GM13977 (cell line): ENCODE measurements around the gene KITLG.
A peak's percentile ranks its signal among the peaks of the same experiment; 100 is the strongest.
"Not testable (repeated sequence)": the region's sequence is repeated elsewhere in the genome, so short reads cannot be mapped to it uniquely, and the experiment has no call there.

Source experiments
- DNase-seq: peaks from one replicate; pipeline ENCODE4 v3.0.0; 2012; ENCODE audit warnings: low spot score
- in situ Hi-C: fragments of 300-500 bp; cut with MboI; formaldehyde crosslinking; loops from one replicate; pipeline ENCODE4 v1.12.0; 2022; ENCODE audit warnings: low sequenced_read_pairs, low pct_unique_long_range_greater_than_20kb, mixed read lengths, inconsistent platforms; ENCODE audit not compliant: unreplicated experiment
- TF ChIP-seq, protein P1 (sequence below): IDR thresholded peaks from 2 replicates; pipeline ENCODE4 v1.5.1; 2012; ENCODE audit warnings: mild to moderate bottlenecking, control low read depth; ENCODE audit not compliant: insufficient read depth; ENCODE audit errors: extremely low read depth, missing control alignments

Gene KITLG, protein sequence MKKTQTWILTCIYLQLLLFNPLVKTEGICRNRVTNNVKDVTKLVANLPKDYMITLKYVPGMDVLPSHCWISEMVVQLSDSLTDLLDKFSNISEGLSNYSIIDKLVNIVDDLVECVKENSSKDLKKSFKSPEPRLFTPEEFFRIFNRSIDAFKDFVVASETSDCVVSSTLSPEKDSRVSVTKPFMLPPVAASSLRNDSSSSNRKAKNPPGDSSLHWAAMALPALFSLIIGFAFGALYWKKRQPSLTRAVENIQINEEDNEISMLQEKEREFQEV

DNA sequence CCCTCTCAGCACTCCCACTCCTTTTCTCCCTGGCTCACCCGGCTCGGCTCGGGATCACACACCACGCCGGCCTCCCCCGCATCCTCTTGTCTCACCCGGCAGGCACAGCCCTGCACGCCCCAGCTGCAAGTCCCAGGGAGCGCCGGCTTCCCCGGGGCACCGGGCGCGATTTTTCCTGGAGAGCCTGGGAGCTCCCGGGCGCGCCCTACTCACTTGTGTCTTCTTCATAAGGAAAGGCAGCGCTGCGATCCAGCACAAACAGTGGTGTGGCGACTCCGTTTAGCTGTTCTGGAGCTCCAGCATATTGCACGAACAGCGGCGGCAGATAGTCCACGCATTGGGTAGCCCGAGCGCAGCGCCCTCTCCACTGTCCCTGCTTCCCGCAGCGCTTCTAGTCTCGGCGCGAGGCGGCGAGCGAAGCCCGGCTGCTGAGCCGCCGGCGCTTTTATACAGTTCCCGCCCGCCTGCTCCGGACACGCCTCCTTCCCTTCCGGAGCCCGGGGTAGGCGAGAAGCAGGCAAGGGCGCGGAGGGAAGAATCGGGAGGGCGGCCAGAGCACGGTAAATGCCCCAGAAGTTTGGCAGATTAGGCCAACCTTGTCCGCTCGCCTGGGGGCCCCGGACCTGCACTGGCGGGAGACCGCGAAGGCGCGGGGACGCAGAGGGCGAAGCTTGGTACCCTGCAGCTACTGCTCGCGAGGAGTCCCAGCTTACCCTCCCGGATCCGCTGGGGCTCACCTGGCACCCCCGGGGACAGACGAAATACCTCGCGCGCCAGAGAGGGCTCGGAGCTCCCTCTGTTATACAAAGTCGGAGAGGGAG lies at the start of gene KITLG:
Gene KITLG, minus strand, starts transcription at position 421 of the 821 bp plus-strand sequence. Its CDS starts 193 bp downstream, at position 228.
- TF ChIP-seq, protein P1, sequence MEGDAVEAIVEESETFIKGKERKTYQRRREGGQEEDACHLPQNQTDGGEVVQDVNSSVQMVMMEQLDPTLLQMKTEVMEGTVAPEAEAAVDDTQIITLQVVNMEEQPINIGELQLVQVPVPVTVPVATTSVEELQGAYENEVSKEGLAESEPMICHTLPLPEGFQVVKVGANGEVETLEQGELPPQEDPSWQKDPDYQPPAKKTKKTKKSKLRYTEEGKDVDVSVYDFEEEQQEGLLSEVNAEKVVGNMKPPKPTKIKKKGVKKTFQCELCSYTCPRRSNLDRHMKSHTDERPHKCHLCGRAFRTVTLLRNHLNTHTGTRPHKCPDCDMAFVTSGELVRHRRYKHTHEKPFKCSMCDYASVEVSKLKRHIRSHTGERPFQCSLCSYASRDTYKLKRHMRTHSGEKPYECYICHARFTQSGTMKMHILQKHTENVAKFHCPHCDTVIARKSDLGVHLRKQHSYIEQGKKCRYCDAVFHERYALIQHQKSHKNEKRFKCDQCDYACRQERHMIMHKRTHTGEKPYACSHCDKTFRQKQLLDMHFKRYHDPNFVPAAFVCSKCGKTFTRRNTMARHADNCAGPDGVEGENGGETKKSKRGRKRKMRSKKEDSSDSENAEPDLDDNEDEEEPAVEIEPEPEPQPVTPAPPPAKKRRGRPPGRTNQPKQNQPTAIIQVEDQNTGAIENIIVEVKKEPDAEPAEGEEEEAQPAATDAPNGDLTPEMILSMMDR: no peak
- DNase-seq: peak; percentile 58
- in situ Hi-C loops: no loop called here

DNA sequence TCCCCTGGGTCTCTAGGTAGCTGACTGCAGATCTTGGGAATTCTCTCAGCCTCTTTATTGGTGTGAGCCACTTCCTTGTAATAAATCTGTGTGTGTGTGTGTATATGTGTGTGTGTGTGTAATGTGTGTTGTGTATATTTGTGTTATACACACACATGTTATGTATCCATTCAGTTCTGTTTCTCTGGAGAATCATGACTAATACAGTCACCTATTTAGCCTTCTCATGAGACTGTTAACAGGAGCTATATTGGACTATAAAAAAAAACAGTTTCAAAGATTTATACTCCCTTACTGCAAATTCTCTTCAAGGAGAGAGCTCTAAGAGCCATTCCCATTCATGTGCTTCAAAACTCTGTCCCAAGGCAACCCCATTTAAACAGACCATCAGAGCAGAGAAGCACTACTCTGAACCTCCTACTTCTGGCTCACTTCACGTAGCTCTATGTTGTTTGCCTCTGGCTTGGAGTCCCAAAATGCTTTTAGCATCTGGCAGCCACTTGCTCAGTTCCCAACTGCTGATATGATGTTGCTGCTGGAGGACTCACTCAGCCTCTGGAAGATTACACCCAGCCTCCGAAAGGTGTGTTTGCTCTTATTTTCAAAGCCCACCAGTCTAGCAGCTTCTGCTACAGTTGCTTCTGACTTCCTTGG lies 48.7 kb upstream of the KITLG start:
- DNase-seq: no peak
- in situ Hi-C loops: no loop called here
- TF ChIP-seq, protein P1: no peak

DNA sequence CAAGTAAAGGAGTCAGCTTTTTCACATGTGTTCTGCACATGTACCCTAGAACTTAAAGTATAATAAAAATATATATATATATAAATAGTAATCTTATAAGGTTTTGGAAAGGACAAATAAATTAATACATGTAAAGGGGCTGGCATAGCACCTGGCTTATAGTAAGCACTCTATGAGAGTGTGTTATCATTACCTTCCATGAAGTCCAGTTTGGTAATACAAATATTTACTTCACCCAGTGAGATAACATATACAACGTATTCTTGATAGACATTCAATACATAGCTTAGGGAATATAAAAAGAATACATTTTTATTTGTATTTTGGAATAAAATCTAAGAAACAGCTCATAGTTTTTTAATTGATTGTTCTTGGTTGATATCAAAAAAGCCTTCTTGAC lies 47.8 kb upstream of the KITLG start:
- DNase-seq, in situ Hi-C loops: not testable (repeated sequence)

DNA sequence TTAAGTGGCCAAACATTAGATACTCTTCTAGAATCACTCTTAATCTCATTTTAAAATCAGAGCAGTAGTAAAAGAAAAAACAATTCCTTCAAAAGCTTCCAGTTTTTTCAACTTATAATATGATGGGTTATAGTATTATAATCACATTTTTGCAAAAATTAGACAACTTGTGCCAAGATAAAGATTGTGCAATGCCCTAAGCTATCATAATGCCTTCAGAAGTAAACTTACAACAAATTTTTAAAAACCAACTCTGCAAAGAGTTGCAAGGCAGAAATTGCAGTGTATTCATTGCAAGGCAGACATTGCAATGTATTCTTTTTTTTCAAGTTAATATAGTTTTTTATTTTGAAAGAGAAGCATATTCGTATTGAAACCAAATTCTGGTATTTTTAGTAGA lies 47.2 kb upstream of the KITLG start:
- in situ Hi-C loops: no loop called here
- TF ChIP-seq, protein P1: no peak
- DNase-seq: no peak

DNA sequence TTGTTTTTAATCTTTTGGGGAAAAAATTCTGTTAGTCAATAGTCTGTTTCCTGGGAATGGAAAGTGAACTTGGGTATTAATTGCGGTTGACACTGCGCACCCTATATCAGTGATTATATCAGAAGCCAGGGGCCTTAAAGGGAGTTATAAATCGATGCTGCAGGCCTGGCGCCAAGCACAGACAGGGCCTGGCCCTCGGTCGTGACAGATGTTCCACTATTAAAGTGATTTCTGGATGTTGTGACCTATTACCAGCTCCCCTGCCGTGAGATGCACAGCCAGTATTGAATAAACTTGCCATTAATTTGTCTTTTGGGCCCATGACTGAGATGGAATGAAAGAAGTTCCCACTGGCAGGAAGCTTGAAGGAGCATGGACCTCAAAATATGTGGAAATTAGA lies 45.1 kb upstream of the KITLG start:
- in situ Hi-C loops: no loop called here
- TF ChIP-seq, protein P1: no peak
- DNase-seq: no peak

DNA sequence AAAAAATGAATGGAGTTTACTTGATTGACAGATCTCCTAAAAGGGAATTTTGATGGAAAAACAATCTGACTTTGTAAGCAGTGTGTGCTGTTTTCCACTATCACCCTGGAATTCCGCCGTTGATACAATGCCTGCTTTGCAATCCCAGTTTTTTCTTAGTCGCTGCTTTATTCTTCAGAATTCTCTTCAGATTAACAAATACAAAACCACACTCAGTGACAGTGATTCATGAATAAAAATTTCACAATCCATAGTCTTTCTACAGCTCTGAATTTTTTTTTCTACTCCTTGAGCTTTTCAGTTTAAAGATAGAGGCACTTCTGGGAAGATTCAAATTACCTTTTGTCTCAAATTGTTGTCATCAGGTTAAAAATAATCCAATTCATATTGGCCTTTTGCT lies 44.6 kb upstream of the KITLG start:
- TF ChIP-seq, protein P1: no peak
- no peak for DNase-seq
- in situ Hi-C loops: no loop called here
